Skin epidermis (tissue), 12 donors: ENCODE measurements around the gene CPNE7.

ENCODE experiments used
- H3K27ac ChIP-seq, 21 experiments: fragments of 200-600 bp; sonication (generic) in 11 of 21; one replicate each; pipeline ENCODE4 v1.5.0; 2020; ENCODE audit warnings: mild to moderate bottlenecking in 3 of 21, inconsistent platforms in 2 of 21, moderate library complexity in 2 of 21
- H3K4me3 ChIP-seq, 7 experiments: fragments of 200-600 bp; sonication (generic) in 2 of 7; one replicate each; pipeline ENCODE4 v1.5.0; 2020; ENCODE audit warnings: inconsistent platforms in 2 of 7, mild to moderate bottlenecking in 2 of 7, moderate library complexity in 1 of 7

CPNE7 gene

DNA sequence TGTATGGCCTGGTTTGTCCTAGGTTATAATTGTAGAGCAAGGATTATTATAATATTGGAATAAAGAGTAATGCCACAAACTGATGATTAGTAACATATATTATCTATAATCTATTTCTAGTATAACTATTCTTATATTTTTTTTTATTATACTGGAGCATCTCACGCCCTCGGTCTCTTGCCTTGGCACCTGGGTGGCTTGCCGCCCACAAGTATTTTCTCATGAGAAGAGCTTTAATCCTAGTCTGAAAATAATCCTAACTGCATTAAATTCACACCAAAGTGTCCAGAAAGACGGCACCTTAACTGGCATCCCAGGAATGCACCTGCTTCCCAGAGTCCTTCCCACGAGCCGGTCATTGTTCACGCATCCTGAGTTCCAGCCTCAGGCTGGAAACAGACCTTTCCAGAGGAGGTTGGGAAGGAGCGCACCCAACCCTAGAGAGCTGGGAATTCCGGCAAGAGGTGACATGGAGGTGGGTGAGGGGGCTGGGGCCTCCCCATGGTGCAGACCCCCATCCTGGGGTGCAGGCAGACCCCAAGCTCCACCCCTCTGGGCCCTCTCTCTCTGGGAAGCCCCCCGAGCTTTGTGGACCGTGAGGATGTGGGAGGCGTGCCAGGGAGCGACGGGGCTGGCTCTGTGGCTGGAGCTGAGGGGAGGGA is 66.0 kb downstream of the CPNE7 start:
- no peak overlapping the region for H3K27ac ChIP-seq
- H3K4me3 ChIP-seq, result no peak overlapping the region

DNA sequence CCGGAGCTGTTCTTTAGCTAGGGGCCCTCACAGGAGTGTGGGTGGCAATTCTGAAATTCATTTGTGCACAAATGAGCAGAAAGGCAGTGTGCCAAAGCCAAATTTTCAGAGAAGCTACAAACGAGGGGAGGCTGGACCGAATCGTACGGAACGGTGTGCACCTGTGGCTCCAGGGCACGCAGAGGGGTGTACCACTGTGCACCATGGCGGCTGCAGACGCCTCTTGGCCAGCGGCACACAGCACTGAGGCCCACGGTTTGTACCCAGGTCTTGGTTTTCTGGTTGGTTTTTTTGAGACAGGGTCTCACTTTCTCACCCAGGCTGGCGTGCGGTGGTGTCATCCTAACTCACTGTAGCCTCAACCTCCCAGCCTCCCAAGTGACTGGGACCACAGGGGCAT is 67.0 kb downstream of the CPNE7 start:
- no peak overlapping the region for H3K27ac ChIP-seq

DNA sequence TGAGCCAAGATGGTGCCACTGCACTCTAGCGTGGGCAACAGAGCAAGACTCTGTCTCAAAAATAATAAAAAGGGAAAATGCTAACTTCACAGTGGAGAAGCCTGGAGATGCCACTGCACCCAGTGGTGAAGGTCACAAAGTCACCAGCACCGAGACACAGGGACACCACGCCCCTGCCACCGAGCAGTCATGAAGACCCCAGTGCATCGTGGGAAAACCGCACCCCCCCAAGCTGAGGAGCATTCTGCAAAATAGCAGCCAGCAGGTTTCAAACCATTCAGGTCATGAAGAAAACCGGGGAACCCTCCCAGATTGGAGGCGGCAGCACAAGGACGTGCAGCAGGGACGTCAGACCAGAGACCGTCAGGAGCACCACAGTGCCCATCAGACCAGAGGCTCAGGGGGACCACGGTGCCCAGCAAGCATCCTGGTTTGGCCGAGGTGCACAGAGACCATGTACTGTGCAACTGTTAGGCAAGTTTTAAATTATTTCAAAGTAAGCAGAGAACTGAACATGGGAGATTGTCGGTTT is 68.3 kb downstream of the CPNE7 start:
- H3K4me3 ChIP-seq, result no peak overlapping the region
- H3K27ac ChIP-seq, result no peak overlapping the region

More for the DNA sequence above, 67.0 kb downstream of the CPNE7 start:
- H3K4me3 ChIP-seq, result no peak overlapping the region

DNA sequence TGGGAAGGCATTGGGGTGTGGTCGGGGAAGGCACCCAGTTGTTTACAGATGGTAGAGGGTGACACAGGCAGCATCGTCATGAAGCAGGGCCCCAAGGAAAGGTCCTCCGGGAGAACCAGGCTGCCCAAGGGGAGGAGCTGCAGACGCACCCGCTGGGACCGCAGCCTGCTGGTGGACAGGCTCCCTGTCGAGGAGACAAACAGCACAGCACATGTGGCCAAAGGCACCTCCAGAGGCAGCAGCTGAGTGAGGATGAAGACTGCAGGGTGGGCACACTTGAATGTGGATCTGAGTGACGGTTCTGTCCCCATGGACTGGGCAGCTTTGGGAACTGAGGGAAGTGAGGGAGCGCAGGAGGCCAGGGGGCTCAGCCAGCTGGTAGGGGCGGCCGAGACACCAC is 69.6 kb downstream of the CPNE7 start:
- Histone ChIP-seq H3K4me3 (no peak overlapping the region), H3K27ac (no peak overlapping the region)

DNA sequence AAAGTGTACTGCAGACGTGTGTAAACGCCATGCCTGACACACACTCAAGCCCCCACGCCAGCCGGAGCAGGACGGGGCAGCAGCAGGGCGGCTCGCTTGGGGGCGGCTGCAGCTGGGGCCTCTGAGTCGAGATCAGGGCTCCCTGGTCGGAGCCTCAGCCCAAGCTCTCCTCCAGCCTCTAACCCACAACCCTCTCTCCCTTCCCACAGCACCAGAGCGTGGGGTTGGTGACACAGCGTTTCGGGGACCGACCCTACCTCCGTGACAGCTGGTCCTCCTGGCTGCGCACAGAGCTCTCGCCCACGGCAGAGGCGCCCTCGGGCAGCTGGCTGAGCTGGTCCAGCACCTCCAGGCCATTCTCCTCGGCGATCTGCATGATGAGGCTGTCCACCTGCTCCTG is 70.7 kb downstream of the CPNE7 start:
- Histone ChIP-seq H3K4me3 (no peak overlapping the region), H3K27ac (no peak overlapping the region)
